ENCODE data around the gene GRK7. TPM values are rescaled to one million over a fixed set of nuclear protein-coding genes. Genes with fewer than 3 reads are reported as not detected.
"Not testable (repeated sequence)": the region's sequence is repeated elsewhere in the genome, so short reads cannot be mapped to it uniquely, and the experiment has no call there.

The GRK7 gene
- total RNA-seq, 5 donors from 2014 or later (not counting 1 experiment from before 2014, with no cell fraction given) = 0.09 to 0.19 (median 0.15) TPM

DNA sequence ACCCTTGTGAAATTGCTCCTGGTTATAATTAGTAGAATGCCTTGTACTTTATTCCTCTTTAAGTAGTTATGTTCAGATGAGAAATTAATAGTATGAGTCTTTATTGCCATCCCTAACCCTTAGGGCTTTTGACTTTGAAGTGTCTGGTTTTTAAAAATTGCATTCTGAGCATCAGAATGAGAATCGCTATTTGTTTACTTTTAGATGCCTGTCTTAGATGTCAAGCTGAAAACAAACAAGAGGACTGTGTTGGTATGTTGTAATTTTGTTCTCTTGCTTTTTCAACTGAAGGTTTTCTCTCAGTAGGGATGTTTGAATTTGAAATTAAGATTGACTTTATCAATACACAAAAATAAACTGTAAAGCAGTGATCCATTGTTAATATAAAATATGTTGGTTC lies 19.9 kb upstream of the GRK7 start:
- Histone ChIP-seq H3K36me3 (ENCODE audit: control insufficient read depth in 2 of 2, extremely low read depth in 1 of 2, insufficient read depth in 1 of 2, low read length in 1 of 2) (peaks cover 0 to 49% of the 10 kb centered on the region in 2 donors), H3K4me1 (ENCODE audit: control insufficient read depth in 1 of 2, extremely low read depth in 1 of 2, insufficient read depth in 2 of 2, low read length in 2 of 2) (peaks cover 17 to 22% of the 10 kb centered on the region in 2 experiments), H3K9me3 (no peaks in the 10 kb centered on the region), H3K4me3 (ENCODE audit: control insufficient read depth in 1 of 2, extremely low read depth in 1 of 2, low read length in 1 of 2) (no peak overlapping the region), H3K27me3 (replicated peaks in 1 of 2; ENCODE audit: control insufficient read depth in 2 of 2, extremely low read depth in 1 of 2, insufficient read depth in 2 of 2, low read length in 1 of 2) (no peaks in the 10 kb centered on the region), H3K27ac (ENCODE audit: low read length) (no peak overlapping the region)
- ChIA-PET POLR2A (no interaction called here), CTCF (interaction anchor here in 1 of 2 donors (0.6 kb wide), 1 partner anchor 170 kb away, joined by 3 read pairs; no protein-coding TSS in a partner anchor)
- H3K9me3 Mint-ChIP-seq = no peaks in the 10 kb centered on the region
- DNase-seq (no peak), ATAC-seq (replicated peaks in 1 of 4) (no peak)
- H3K4me1 Mint-ChIP-seq = peaks cover 51 to 55% (median 53%) of the 10 kb centered on the region in 3 donors
- 100% methylated on average over 1 of the region's 1 CpG for WGBS (ENCODE audit: insufficient coverage)
- H3K27ac Mint-ChIP-seq = no peak overlapping the region
- peak overlapping the region in 1 of 3 donors; percentile 8 for H3K4me3 Mint-ChIP-seq
- no peaks in the 10 kb centered on the region for H3K27me3 Mint-ChIP-seq
- H3K36me3 Mint-ChIP-seq = peaks cover 23% of the 10 kb centered on the region

GRCh38 chr3:141746962-141747361 lies 16.2 kb upstream of the GRK7 start:
- Histone ChIP-seq H3K27ac (ENCODE audit: low read length) (no peak overlapping the region), H3K36me3 (ENCODE audit: control insufficient read depth in 2 of 2, extremely low read depth in 1 of 2, insufficient read depth in 1 of 2, low read length in 1 of 2) (peaks cover 0 to 52% of the 10 kb centered on the region in 2 donors), H3K4me3 (ENCODE audit: control insufficient read depth in 1 of 2, extremely low read depth in 1 of 2, low read length in 1 of 2) (no peak overlapping the region), H3K9me3 (no peaks in the 10 kb centered on the region), H3K4me1 (ENCODE audit: control insufficient read depth in 1 of 2, extremely low read depth in 1 of 2, insufficient read depth in 2 of 2, low read length in 2 of 2) (peaks cover 6 to 7% of the 10 kb centered on the region in 2 experiments), H3K27me3 (replicated peaks in 1 of 2; ENCODE audit: control insufficient read depth in 2 of 2, extremely low read depth in 1 of 2, insufficient read depth in 2 of 2, low read length in 1 of 2) (no peaks in the 10 kb centered on the region)
- H3K27ac Mint-ChIP-seq = no peak overlapping the region
- POLR2A ChIA-PET = no interaction called here
- WGBS (ENCODE audit: insufficient coverage) = no CpG with 5 or more reads among the region's 4 CpGs
- H3K4me1 Mint-ChIP-seq = peaks cover 22 to 29% (median 28%) of the 10 kb centered on the region in 3 donors
- H3K36me3 Mint-ChIP-seq = peaks cover 36% of the 10 kb centered on the region
- ATAC-seq (replicated peaks in 1 of 4) = no peak
- H3K9me3 Mint-ChIP-seq = no peaks in the 10 kb centered on the region
- CTCF ChIA-PET = no interaction called here
- no peak for DNase-seq
- H3K4me3 Mint-ChIP-seq = no peak overlapping the region
- H3K27me3 Mint-ChIP-seq = no peaks in the 10 kb centered on the region

DNA sequence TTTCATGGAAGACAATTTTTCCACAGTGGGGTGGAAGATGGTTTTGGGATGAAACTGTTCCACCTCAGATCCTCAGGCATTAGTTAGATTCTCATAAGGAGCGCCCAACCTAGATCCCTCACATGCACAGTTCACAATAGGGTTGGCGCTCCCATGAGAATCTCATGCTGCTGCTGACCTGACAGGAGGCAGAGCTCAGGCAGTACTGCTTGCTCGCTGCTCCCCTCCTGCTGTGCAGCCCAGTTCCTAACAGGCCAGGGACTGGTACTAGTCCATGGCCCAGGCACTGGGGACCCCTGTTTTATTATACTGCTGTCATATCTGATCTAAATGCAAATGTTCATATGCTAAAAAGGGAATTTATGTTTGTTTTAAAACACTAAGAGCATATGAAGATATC lies 9.8 kb upstream of the GRK7 start:
- no peak for ATAC-seq (replicated peaks in 1 of 4)
- ChIA-PET CTCF (no interaction called here), POLR2A (interaction anchor here in 1 of 2 donors (0.6 kb wide), 1 partner anchor 75 kb away, joined by 4 read pairs; no protein-coding TSS in a partner anchor)
- Histone ChIP-seq H3K4me1 (ENCODE audit: control insufficient read depth in 1 of 2, extremely low read depth in 1 of 2, insufficient read depth in 2 of 2, low read length in 2 of 2) (no peaks in the 10 kb centered on the region), H3K4me3 (ENCODE audit: control insufficient read depth in 1 of 2, extremely low read depth in 1 of 2, low read length in 1 of 2) (no peak overlapping the region), H3K9me3 (no peaks in the 10 kb centered on the region), H3K36me3 (ENCODE audit: control insufficient read depth in 2 of 2, extremely low read depth in 1 of 2, insufficient read depth in 1 of 2, low read length in 1 of 2) (peaks cover 0 to 9% of the 10 kb centered on the region in 2 donors), H3K27ac (ENCODE audit: low read length) (no peak overlapping the region), H3K27me3 (replicated peaks in 1 of 2; ENCODE audit: control insufficient read depth in 2 of 2, extremely low read depth in 1 of 2, insufficient read depth in 2 of 2, low read length in 1 of 2) (no peaks in the 10 kb centered on the region)
- Mint-ChIP-seq H3K27me3 (no peaks in the 10 kb centered on the region), H3K4me1 (no peaks in the 10 kb centered on the region), H3K4me3 (no peak overlapping the region), H3K27ac (no peak overlapping the region), H3K9me3 (no peaks in the 10 kb centered on the region), H3K36me3 (peaks cover 13% of the 10 kb centered on the region)
- no peak for DNase-seq
- 97% methylated on average over 2 of the region's 3 CpGs for WGBS (ENCODE audit: insufficient coverage)

GRCh38 chr3:141754032-141754431 lies 9.2 kb upstream of the GRK7 start:
- Mint-ChIP-seq H3K4me3 (no peak overlapping the region), H3K27ac (no peak overlapping the region), H3K9me3 (no peaks in the 10 kb centered on the region), H3K4me1 (no peaks in the 10 kb centered on the region), H3K36me3 (peaks cover 10% of the 10 kb centered on the region), H3K27me3 (no peaks in the 10 kb centered on the region)
- no peak for DNase-seq
- ChIA-PET CTCF (interaction anchor here in 1 of 2 donors (0.7 kb wide), 1 partner anchor 24 kb away, joined by 8 read pairs; no protein-coding TSS in a partner anchor), POLR2A (no interaction called here)
- peaks cover 0 to 9% of the 10 kb centered on the region in 2 donors for H3K36me3 ChIP-seq (ENCODE audit: control insufficient read depth in 2 of 2, extremely low read depth in 1 of 2, insufficient read depth in 1 of 2, low read length in 1 of 2)
- no peak overlapping the region for H3K27ac ChIP-seq (ENCODE audit: low read length)
- H3K4me1 ChIP-seq (ENCODE audit: control insufficient read depth in 1 of 2, extremely low read depth in 1 of 2, insufficient read depth in 2 of 2, low read length in 2 of 2) = no peaks in the 10 kb centered on the region
- no peaks in the 10 kb centered on the region for H3K27me3 ChIP-seq (replicated peaks in 1 of 2; ENCODE audit: control insufficient read depth in 2 of 2, extremely low read depth in 1 of 2, insufficient read depth in 2 of 2, low read length in 1 of 2)
- ATAC-seq (replicated peaks in 1 of 4) = no peak
- 100% methylated on average over 1 of the region's 1 CpG for WGBS (ENCODE audit: insufficient coverage)
- H3K4me3 ChIP-seq (ENCODE audit: control insufficient read depth in 1 of 2, extremely low read depth in 1 of 2, low read length in 1 of 2) = no peak overlapping the region
- no peaks in the 10 kb centered on the region for H3K9me3 ChIP-seq

DNA sequence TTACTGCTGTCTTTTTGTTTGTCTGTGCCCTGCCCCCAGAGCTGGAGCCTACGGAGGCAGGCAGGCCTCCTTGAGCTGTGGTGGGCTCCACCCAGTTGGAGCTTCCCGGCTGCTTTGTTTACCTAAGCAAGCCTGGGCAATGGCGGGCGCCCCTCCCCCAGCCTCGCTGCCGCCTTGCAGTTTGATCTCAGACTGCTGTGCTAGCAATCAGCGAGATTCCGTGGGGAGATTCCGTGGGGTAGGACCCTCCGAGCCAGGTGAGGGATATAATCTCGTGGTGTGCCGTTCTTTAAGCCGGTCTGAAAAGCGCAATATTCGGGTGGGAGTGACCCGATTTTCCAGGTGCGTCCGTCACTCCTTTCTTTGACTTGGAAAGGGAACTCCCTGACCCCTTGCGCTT lies 656 bp upstream of the GRK7 start:
- H3K27me3 ChIP-seq (replicated peaks in 1 of 2; ENCODE audit: control insufficient read depth in 2 of 2, extremely low read depth in 1 of 2, insufficient read depth in 2 of 2, low read length in 1 of 2); POLR2A ChIA-PET; ATAC-seq (replicated peaks in 1 of 4); H3K36me3 Mint-ChIP-seq; H3K4me1 ChIP-seq (ENCODE audit: control insufficient read depth in 1 of 2, extremely low read depth in 1 of 2, insufficient read depth in 2 of 2, low read length in 2 of 2); H3K4me3 ChIP-seq (ENCODE audit: control insufficient read depth in 1 of 2, extremely low read depth in 1 of 2, low read length in 1 of 2); H3K36me3 ChIP-seq (ENCODE audit: control insufficient read depth in 2 of 2, extremely low read depth in 1 of 2, insufficient read depth in 1 of 2, low read length in 1 of 2); CTCF ChIA-PET; H3K9me3 ChIP-seq; H3K27ac ChIP-seq (ENCODE audit: low read length); H3K4me3 Mint-ChIP-seq; H3K4me1 Mint-ChIP-seq; H3K9me3 Mint-ChIP-seq; H3K27ac Mint-ChIP-seq; H3K27me3 Mint-ChIP-seq; DNase-seq: not testable (repeated sequence)
- 84% methylated on average over 5 of the region's 19 CpGs for WGBS (ENCODE audit: insufficient coverage)

- no peaks in the 10 kb centered on the region for H3K36me3 ChIP-seq (ENCODE audit: control insufficient read depth in 2 of 2, extremely low read depth in 1 of 2, insufficient read depth in 1 of 2, low read length in 1 of 2)
- H3K4me3 Mint-ChIP-seq = no peak overlapping the region
- peaks cover 0 to 8% (median 0%) of the 10 kb centered on the region in 3 donors for H3K4me1 Mint-ChIP-seq
- CTCF ChIA-PET = no interaction called here
- 100% methylated on average over 2 of the region's 2 CpGs for WGBS (ENCODE audit: insufficient coverage)
- H3K27me3 Mint-ChIP-seq = no peaks in the 10 kb centered on the region
- H3K27ac ChIP-seq (ENCODE audit: low read length) = no peak overlapping the region
- no peaks in the 10 kb centered on the region for H3K9me3 ChIP-seq
- POLR2A ChIA-PET = no interaction called here
- H3K9me3 Mint-ChIP-seq = no peaks in the 10 kb centered on the region
- H3K4me1 ChIP-seq (ENCODE audit: control insufficient read depth in 1 of 2, extremely low read depth in 1 of 2, insufficient read depth in 2 of 2, low read length in 2 of 2) = no peaks in the 10 kb centered on the region
- H3K27ac Mint-ChIP-seq = no peak overlapping the region
- H3K36me3 Mint-ChIP-seq = peaks cover 8% of the 10 kb centered on the region
- ATAC-seq (replicated peaks in 1 of 4) = no peak
- no peaks in the 10 kb centered on the region for H3K27me3 ChIP-seq (replicated peaks in 1 of 2; ENCODE audit: control insufficient read depth in 2 of 2, extremely low read depth in 1 of 2, insufficient read depth in 2 of 2, low read length in 1 of 2)
- no peak for DNase-seq
- no peak overlapping the region for H3K4me3 ChIP-seq (ENCODE audit: control insufficient read depth in 1 of 2, extremely low read depth in 1 of 2, low read length in 1 of 2)
Measured at GRCh38 chr3:141764045-141764444, 837 bp downstream of the GRK7 start.

DNA sequence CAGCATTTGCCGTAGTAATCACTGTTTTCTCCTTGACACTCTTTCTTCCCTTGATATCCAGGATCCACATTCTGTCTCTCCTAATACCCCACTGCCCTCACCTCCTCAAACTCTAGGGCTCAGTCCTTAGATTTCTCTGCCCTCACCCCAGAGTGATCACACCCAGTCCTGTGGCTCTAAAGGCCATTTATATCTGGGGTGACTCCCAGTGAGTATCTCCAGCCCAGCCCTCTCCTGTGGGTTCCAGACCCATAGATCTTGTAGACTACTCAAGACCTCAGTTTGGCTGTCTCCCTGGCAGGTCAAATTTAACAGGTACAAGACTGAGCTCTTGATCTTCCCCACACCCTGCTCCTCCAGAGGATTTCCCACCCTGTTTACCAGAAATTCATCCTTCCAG lies 1.3 kb downstream of the GRK7 start:
- H3K4me1 ChIP-seq (ENCODE audit: control insufficient read depth in 1 of 2, extremely low read depth in 1 of 2, insufficient read depth in 2 of 2, low read length in 2 of 2) = no peaks in the 10 kb centered on the region
- ATAC-seq (replicated peaks in 1 of 4) (no peak), DNase-seq (no peak)
- 100% methylated on average over 1 of the region's 1 CpG for WGBS (ENCODE audit: insufficient coverage)
- no peaks in the 10 kb centered on the region for H3K9me3 Mint-ChIP-seq
- peaks cover 0 to 12% (median 0%) of the 10 kb centered on the region in 3 donors for H3K4me1 Mint-ChIP-seq
- no peak overlapping the region for H3K27ac ChIP-seq (ENCODE audit: low read length)
- H3K27me3 ChIP-seq (replicated peaks in 1 of 2; ENCODE audit: control insufficient read depth in 2 of 2, extremely low read depth in 1 of 2, insufficient read depth in 2 of 2, low read length in 1 of 2) = no peaks in the 10 kb centered on the region
- H3K36me3 ChIP-seq (ENCODE audit: control insufficient read depth in 2 of 2, extremely low read depth in 1 of 2, insufficient read depth in 1 of 2, low read length in 1 of 2) = no peaks in the 10 kb centered on the region
- no peaks in the 10 kb centered on the region for H3K9me3 ChIP-seq
- CTCF ChIA-PET = no interaction called here
- no peak overlapping the region for H3K27ac Mint-ChIP-seq
- no peak overlapping the region for H3K4me3 Mint-ChIP-seq
- H3K27me3 Mint-ChIP-seq = no peaks in the 10 kb centered on the region
- H3K36me3 Mint-ChIP-seq = peaks cover 8% of the 10 kb centered on the region
- POLR2A ChIA-PET = no interaction called here
- no peak overlapping the region for H3K4me3 ChIP-seq (ENCODE audit: control insufficient read depth in 1 of 2, extremely low read depth in 1 of 2, low read length in 1 of 2)

Measured in T-cell (primary cell).